Measurements from ENCODE around the gene MYO7A.

MYO7A gene

DNA sequence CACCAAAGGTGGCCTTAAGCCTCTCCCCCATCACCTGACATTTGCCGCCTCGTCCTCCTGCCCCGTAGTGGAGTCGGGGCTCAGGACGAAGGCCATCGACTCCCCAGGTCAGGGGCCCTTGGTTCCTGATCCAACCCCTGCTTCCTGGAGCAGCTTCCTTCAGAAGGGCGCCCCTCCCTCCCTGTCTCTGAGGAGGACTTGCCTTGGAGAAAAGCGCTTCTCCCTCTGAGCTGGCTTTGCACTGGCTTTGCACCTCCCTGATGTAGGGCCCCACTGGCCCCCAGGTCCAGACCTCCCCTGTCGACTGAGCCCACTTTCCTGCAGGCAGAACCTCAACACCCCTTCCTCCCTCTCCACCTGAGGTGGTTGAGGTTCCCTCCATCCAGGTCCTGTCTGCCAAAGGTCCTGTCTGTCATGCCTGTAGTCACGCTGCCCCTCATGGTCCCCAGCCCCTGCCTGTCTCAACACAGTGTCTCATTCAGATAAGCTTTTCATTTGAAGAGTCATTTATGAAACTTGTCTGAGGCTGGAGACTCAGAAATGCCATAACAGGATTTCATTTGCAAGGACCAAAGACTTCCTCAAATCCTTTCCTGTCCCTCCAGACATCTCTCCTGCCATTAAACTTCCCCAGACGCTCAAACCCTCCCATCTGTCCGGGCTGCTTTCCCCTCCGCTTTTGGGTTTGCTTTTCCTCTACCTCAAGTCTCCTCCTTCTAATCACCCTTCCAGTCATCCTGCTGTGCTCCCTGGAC is 78.4 kb downstream of the MYO7A start:
- H3K4me3 ChIP-seq (ENCODE audit: low read depth, low read length) = no peak overlapping the region
- DNase-seq (ENCODE audit: low read depth, low spot score) = no peak
- in situ Hi-C loops (cut with HindIII; ENCODE audit: low sequenced_read_pairs) = no loop called here
- TF ChIP-seq, protein P1, sequence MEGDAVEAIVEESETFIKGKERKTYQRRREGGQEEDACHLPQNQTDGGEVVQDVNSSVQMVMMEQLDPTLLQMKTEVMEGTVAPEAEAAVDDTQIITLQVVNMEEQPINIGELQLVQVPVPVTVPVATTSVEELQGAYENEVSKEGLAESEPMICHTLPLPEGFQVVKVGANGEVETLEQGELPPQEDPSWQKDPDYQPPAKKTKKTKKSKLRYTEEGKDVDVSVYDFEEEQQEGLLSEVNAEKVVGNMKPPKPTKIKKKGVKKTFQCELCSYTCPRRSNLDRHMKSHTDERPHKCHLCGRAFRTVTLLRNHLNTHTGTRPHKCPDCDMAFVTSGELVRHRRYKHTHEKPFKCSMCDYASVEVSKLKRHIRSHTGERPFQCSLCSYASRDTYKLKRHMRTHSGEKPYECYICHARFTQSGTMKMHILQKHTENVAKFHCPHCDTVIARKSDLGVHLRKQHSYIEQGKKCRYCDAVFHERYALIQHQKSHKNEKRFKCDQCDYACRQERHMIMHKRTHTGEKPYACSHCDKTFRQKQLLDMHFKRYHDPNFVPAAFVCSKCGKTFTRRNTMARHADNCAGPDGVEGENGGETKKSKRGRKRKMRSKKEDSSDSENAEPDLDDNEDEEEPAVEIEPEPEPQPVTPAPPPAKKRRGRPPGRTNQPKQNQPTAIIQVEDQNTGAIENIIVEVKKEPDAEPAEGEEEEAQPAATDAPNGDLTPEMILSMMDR (IDR thresholded peaks at IDR 0.05; ENCODE audit: low read depth, low read length) = no peak

DNA sequence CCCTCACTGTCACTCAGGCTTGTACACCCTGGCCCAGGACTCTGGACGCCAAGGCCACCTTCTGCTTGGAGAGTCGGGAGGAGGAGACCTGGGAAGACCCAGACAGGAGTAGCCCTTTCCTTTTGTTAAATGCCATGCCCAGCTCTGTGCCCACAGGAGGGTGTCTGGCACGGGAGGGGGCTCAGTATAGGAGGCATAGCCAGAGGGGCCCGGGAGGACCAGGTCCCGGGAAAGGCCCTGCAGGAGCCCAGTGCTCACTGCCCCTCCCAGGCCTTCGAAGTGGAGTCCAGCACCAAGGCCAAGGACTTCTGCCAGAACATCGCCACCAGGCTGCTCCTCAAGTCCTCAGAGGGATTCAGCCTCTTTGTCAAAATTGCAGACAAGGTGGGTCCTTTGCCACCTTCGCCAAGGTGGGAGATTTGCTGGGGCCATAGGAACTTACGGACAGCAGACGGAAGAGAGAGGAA is 79.0 kb downstream of the MYO7A start:
- in situ Hi-C loops (cut with HindIII; ENCODE audit: low sequenced_read_pairs) = no loop called here
- H3K4me3 ChIP-seq (ENCODE audit: low read depth, low read length) = no peak overlapping the region
- TF ChIP-seq, protein P1 (IDR thresholded peaks at IDR 0.05; ENCODE audit: low read depth, low read length) = no peak
- no peak for DNase-seq (ENCODE audit: low read depth, low spot score)

DNA sequence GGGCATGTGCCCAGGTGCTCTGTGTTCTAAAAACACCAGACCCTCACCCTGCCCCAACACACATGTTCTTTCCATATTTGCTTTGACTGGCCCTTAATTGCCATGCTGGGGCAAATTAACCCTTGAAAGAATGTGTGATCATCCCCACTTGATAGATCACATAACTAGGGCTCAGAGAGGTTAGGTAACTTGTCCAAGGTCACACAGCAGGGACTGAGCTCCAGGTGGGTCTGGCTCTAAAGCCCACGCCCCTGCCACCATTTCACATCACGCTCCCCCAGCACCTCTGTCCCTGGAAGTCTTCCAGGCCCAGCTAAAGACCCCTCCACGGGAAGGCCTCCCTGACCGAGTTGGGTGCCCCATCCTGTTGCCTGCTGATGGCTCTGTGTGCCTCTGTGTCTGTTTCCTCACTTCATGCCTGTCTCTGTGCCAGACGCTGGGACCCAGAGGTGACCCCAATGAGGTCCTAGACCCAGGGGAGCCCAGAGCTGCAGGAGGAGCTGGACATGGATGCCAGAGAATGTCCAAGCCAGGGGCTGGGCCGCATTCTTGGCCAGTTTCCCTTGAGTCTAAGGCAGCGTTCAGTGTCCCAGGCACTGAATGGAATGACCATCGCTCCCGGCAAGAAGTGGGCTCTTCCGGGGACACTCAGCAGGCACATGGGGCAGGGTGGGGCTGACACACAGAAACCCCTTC is 79.7 kb downstream of the MYO7A start:
- in situ Hi-C loops (cut with HindIII; ENCODE audit: low sequenced_read_pairs) = no loop called here

DNA sequence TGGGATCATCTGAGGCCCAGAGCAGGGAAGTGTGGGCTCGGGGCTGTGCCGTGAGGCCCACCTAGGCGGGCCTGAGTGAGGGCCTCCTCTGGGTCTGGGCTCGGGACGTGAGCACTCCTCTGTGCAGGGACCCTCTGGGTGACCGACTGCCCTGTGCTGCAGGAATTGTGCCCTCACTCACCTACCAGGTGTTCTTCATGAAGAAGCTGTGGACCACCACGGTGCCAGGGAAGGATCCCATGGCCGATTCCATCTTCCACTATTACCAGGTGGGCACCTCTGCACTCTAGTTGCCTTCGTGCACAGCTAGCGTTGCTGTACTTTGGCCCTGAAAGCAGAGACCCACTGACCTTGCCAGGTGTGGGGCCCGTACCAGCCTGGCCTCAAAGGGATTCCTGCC is 80.5 kb downstream of the MYO7A start:
- TF ChIP-seq, protein P1 (IDR thresholded peaks at IDR 0.05; ENCODE audit: low read depth, low read length) = no peak
- DNase-seq (ENCODE audit: low read depth, low spot score) = no peak
- in situ Hi-C loops (cut with HindIII; ENCODE audit: low sequenced_read_pairs) = no loop called here

More for the DNA sequence above, 79.7 kb downstream of the MYO7A start:
- TF ChIP-seq, protein P1 (IDR thresholded peaks at IDR 0.05; ENCODE audit: low read depth, low read length) = no peak
- H3K4me3 ChIP-seq (ENCODE audit: low read depth, low read length) = no peak overlapping the region
- no peak for DNase-seq (ENCODE audit: low read depth, low spot score)

DNA sequence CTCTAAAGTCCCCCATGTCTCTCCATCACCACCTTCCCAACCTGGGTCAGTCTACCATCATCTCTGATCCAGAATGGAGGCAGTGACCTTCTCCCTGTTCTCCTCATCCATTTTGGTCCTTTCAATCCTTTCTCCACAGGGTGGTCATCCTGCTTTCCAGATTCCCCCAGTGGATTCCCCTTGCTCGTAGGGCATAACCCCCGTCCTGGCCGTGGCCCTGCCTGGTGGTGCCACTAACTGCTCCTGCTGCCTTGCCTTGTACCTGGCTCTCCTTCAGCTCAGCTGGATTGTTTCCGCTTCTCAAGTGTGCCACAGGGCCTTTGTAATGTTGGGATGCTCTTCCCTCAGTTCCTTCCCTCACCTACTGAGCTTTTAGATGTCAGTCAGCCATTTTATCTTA is 81.6 kb downstream of the MYO7A start:
- H3K4me3 ChIP-seq (ENCODE audit: low read depth, low read length) = no peak overlapping the region
- in situ Hi-C loops (cut with HindIII; ENCODE audit: low sequenced_read_pairs) = no loop called here
- TF ChIP-seq, protein P1 (IDR thresholded peaks at IDR 0.05; ENCODE audit: low read depth, low read length) = no peak

More for the DNA sequence above, 80.5 kb downstream of the MYO7A start:
- no peak overlapping the region for H3K4me3 ChIP-seq (ENCODE audit: low read depth, low read length)

DNA sequence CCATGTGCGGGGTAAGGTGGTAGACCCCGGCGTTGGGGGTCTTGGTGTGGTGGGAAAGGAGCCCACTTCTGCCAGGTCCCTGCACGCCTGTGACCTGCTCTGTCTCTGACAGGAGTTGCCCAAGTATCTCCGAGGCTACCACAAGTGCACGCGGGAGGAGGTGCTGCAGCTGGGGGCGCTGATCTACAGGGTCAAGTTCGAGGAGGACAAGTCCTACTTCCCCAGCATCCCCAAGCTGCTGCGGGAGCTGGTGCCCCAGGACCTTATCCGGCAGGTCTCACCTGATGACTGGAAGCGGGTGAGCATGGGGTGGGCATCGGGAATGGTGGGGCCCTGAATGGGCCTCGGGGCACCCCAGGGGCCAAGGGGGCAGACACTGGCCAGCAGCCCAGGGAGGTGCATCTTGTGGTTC is 83.0 kb downstream of the MYO7A start:
- H3K4me3 ChIP-seq (ENCODE audit: low read depth, low read length) = no peak overlapping the region
- in situ Hi-C loops (cut with HindIII; ENCODE audit: low sequenced_read_pairs) = no loop called here
- TF ChIP-seq, protein P1 (IDR thresholded peaks at IDR 0.05; ENCODE audit: low read depth, low read length) = no peak
- DNase-seq (ENCODE audit: low read depth, low spot score) = no peak

More for the DNA sequence above, 81.6 kb downstream of the MYO7A start:
- no peak for DNase-seq (ENCODE audit: low read depth, low spot score)
